NCI-H2227 treated with DMSO at 0.1 percent for 48 hours (cell line): ENCODE data around the gene OSBPL2.

Source experiments
- DNase-seq: peaks from one replicate; lab custom pipeline; 2025; lab: John Stamatoyannopoulos, UW

OSBPL2 gene

GRCh38 chr20:62313460-62314338 lies 75.4 kb downstream of the OSBPL2 start:
- no peak for DNase-seq

GRCh38 chr20:62314339-62314638 lies 76.0 kb downstream of the OSBPL2 start:
- no peak for DNase-seq

DNA sequence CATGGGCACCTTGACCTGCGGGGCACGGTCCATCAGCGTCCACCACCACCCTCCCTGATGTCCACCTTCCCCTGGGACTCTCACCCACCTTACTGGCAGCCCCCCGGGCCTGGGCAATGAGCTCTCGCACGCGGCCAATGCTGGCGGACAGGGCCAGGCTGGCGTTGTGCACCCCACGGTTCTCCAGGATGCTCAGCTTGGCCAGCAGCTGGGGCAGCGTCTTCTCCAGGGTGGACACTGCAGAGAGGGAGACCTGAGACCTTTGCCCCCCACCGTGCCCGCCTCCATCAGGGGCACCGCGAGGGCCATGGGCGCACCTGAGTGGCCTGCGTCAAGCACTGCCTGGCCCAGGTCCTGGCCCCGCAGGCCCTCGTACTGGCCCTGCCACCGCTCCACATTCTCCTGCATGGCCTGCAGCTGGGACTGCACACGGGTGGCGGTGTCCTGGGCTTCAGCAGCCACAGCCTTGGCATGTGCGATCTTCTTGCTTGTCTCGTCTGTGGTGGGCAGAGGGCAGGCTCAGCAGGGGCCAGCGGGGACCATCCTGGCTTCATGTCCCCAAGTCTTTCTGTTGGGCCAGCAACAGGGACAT lies 76.5 kb downstream of the OSBPL2 start:
- no peak for DNase-seq

DNA sequence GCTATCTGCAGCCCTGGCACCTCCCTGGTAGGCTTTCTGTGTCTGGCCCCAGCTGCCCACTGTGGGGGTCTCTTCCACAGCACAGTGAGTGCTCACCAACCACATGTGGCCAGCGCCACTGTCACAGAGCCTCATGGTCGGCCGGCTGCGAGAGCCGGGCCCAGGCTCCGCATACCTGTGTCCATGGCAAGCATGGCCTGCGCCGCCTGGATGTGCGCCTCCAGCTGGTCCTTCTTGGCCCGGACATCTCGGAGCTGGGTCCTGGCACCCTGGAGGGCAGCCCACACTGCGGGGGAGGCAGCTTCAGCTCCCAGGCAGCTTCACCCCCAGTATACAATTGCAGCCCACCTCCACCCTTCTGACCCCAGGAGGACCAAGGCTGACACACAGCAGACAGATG lies 77.5 kb downstream of the OSBPL2 start:
- DNase-seq, result no peak

DNA sequence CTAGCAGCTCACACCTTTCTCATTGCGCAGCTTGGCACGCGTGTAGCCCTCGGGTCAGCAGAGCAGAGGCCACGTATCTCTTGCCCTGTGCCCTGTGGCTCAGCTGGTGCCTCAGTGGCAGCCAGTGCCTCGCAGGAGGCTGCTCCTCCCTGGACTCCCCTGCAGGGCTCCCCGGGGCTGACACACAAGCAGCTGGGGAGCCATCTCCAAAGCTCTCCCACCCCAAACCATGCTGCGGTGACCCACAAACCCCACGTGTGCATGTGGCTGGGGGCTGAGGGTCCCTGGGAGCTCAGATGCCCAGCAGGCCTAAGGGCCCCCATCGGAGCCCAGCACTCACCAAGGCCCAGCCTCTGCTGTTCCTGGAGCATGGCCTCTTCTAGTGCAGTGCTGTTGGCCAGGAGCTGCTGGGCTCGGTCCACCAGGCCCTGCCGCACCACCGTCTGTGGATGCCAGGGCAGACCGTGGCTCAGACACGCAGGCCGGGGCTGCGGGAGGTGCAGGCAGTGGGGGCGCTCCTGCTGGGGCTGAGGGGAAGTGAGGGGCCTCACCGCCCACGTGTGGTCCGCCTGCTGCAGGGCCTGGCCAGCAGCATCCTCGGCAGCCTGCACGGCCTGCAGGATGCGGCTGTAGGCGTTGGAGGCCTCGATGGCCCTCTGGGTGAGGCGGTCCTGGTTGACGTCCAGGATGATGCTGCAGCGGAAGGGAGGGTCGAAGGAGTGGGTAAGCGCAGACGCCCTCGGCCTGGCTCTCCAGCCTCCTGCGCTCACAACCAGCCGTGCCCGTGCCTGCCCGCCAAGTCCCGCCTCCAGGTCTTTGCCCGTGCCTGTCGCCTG lies 78.2 kb downstream of the OSBPL2 start:
- no peak for DNase-seq

DNA sequence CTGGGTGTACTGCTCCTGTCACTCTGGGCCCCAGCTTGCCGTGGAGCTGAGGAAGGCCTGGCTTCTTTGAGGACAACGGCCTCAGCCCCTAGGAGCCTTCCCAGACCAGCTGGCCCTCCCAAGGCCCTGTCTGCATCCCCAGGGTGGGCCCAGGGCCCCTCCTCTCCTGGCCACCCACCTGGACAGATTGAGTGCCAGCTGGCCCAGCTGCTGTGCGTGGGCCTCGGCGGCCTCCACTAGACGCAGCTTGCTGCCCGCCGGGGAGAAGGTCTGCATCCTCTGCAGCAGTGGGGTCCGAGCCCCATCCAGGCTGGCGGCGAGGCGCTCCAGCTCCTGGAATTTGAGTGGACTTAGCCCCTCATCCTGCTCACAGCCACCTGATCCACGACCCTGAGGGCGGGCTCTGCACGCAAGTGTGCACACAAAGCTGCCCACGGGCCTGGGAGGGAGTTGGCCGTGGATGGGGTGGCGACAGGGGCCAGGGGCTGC lies 78.9 kb downstream of the OSBPL2 start:
- DNase-seq, result no peak

GRCh38 chr20:62318400-62319345 lies 80.4 kb downstream of the OSBPL2 start:
- no peak for DNase-seq

DNA sequence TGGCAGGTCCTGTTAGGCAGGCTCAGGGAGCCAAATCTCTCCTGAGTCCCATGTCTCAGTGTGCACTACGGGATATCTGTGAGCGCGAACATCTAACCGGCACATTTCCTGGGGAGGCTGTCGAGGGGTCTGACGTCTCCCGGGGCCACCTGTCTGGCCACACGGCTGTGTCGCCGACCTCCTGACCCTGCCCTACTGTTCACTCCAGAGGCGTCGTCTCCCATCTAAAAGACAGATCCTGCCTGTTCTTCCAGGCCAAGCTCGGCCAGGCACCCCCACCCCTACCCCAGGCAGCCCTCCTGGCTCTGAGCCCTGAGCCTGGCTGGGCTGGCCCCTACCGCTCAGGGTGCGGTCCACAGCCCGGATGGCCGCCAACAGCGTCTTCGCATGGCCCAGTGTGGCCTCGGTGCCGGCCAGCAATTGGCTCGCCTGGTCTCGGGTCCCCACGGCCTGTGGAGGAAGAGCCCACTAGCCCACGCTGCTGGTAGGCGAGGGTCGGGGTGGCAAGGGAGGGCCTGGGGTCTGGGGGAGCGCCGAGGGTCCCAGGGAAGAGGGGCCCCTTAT lies 81.1 kb downstream of the OSBPL2 start:
- no peak for DNase-seq

DNA sequence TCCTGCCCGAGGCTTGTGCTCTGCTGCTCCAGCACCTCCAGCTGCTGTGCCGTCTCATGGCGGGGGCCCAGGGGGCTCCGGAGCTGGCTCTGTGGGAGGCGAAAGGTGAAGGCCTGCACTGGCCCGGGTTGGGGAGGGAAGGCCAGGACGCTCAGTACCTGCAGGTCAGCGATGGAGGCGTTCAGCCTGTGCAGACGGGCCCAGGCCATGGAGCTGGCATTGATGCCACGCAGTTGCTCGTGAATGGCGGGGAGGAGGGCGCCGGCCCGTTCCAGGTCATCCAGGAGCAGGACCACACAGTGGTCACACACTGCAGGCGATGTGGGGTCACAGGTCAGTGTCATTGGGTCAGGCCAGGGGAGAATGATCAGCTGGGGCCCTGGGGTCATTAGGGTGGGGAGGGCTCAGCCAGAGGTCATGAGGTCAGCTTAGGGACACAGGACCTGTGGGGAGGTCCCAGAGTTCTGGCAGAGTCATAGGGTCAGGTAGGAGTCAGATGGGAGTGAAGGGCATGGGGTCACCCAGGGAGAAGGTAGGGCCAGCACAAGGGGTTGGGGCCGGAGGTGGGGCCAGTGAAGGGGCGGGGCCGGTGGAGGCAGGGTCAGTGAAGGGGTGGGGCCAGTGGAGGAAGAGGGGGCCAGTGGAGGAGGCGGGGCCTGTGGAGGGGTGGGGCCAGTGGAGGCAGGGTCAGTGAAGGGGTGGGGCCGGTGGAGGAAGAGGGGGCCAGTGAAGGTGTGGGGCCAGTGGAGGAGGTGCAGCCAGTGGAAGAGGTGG lies 82.4 kb downstream of the OSBPL2 start:
- DNase-seq, result no peak

GRCh38 chr20:62321521-62321948 lies 83.2 kb downstream of the OSBPL2 start:
- no peak for DNase-seq

DNA sequence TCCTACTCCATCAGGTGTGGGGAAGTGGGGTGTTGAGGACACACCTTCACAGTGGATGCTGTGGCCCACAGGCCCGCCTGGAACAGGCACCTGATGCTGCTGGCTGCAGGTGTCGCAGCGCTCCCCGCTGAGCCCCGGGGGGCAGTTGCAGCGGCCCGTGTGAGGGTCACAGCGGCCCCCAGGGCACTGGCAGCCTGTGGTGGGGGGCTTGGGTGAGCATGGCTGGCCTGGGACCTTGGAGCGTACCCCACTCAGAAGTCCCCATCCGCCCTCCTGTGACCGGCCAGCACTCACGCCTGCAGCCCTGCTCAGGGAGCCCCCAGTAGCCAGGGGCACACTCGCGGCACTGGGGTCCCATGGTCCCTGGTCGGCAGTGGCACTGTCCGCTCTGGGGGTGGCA lies 83.7 kb downstream of the OSBPL2 start:
- no peak for DNase-seq

DNA sequence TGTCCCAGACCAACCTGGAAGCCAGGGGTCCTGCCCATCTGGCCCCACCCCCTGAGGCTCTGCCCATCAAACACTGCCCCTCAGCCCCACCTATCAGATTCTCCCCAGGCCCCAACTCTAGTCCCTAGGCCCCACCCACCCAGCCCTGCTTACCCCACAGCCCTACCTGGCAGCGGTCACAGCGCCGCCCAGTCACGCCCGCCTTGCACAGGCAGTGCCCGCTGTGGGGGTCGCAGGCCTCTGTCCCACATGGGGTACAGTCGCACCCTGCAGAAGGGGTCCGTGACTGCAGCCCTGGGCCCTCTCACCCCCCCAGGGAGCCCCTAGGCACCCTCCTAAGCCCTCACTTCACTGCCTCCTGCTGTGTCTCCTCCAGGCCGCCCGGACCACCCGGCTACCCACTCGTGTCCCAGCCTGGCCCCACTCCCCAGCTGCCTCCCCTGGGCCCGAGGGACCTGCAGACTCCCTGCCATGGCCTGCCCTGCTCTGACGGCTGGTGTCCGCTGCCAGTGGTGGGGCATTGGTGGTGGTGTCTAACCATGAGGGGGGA lies 84.2 kb downstream of the OSBPL2 start:
- no peak for DNase-seq

GRCh38 chr20:62323146-62323979 lies 85.0 kb downstream of the OSBPL2 start:
- DNase-seq, result no peak

DNA sequence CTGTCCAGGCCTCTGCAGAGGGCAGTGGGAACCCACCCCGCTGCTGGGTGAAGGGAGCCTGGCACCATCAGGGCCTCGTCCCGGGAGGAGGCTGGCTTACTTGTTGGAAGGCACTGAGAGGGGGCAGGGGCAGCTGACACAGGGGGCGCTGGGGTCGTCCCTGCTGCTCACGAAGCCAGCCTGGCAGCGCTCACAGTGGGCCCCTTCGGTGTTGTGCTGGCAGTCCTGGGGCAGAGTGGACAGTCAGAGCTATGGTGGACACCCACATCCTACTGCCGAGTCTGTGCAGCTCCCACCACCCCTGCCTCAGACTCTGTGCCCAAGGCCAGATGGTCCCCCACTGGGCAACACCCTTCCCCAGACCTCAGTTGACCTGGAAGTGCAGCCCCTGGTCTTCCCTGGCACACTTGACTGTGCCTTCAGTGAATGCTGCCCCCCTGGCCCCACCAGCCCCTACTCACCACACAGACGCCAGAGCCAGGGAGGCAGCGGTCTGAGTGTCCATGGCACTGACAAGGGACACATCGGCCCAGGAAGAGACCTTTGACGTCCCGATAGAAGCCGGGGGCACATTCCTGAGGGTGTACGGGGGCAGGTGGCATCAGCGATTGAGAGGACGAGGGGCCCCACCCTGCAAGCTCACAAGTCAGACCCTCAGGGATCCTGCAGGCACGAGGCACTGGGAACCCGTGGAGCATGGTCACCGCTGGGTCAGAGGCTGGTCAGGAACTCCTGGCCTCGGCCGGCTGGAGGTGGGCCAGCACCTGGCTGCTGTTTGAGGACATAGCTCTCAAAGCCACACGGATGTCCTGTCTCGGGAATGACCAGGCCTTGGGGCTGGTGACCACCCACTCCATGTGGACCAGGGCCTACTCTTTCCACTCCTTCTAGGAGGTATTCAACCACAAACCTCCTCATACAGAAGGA lies 85.9 kb downstream of the OSBPL2 start:
- no peak for DNase-seq

DNA sequence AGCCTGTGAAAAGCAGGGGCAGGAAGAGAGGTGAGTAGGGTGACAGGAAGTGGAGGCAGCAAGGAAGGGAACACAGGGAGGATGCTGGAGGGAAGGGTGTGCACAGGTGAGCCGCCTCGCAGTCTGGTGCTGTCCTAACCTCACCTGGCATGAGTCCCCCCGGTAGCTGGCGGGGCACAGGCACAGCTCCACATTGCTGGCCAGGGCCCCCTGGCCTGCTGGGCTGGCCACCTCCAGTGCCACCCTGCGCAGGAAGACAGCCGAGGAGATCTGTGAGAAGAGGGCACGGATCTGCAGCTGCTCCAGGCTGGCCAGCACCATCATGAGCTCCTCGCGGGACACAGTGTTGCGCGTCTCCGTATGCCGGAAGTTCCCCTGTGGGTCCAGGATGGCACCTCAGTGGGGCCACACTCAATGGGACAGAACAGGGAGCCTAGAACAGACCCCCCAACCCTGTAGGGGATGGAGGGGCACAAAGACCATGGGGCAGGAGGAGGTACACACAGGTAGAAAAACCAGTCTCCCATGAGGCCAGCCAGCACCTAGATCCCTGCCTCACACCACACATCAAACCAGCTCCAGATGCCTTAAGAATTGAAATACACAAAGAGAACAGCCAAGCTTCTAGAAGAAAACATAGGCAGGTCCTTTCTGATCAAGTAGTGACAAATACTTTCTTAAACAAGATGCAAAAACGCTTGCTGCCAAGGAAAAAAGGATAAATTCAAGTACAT lies 87.0 kb downstream of the OSBPL2 start:
- DNase-seq, result no peak

DNA sequence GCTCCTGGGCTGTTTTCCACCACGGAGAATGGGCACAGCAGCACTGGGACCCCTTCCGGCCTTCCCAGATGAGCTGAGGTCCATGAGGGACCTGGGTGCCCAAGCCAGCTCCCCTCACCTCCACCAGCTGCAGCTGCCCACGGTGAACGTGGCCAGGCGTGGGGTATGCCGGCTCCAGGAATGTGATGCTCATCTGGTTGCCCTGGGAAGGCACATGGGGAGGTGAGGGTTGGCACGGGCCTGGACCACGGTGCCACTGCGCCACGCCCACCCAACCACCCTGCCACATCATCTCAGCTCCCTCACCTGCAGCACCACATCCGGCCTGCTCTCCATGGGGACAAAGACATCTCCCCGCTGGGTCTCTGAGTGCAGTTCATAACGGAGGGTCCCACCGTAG lies 88.2 kb downstream of the OSBPL2 start:
- no peak for DNase-seq

- no peak for DNase-seq
Observed at GRCh38 chr20:62326959-62327725, 88.8 kb downstream of the OSBPL2 start.
